Immature natural killer cell (primary cell): ENCODE measurements around the gene RAB44. TPM values are rescaled to one million over a fixed set of nuclear protein-coding genes. Genes with fewer than 3 reads are reported as not detected.
A peak's percentile ranks its signal among the peaks of the same experiment; 100 is the strongest.

ENCODE experiments used
- DNase-seq, 3 donors: peaks; one replicate each; pipeline ENCODE4 v3.0.0; 2022; ENCODE audit warnings: mixed read lengths in 1 of 3
- H3K27ac Mint-ChIP-seq, 6 donors: one replicate each; pipeline ENCODE4 v1.8.0; 2020; ENCODE audit warnings: mixed read lengths in 6 of 6, mild to moderate bottlenecking in 5 of 6, inconsistent platforms in 4 of 6, moderate library complexity in 3 of 6
- H3K27me3 Mint-ChIP-seq, 3 donors: one replicate each; pipeline ENCODE4 v1.8.0; 2020 to 2021; ENCODE audit warnings: low read depth in 3 of 3, mild to moderate bottlenecking in 3 of 3, mixed read lengths in 3 of 3, moderate library complexity in 3 of 3, inconsistent platforms in 1 of 3
- H3K36me3 Mint-ChIP-seq, 3 donors: one replicate each; pipeline ENCODE4 v1.8.0; 2020; ENCODE audit warnings: mixed read lengths in 3 of 3, inconsistent platforms in 2 of 3, mild to moderate bottlenecking in 2 of 3
- H3K4me1 Mint-ChIP-seq, 2 donors: one replicate each; pipeline ENCODE4 v1.8.0; 2020; ENCODE audit warnings: inconsistent platforms in 2 of 2, mild to moderate bottlenecking in 2 of 2, mixed read lengths in 2 of 2, moderate library complexity in 1 of 2
- H3K4me3 Mint-ChIP-seq, 5 donors: one replicate each; pipeline ENCODE4 v1.8.0; 2020; ENCODE audit warnings: mild to moderate bottlenecking in 5 of 5, mixed read lengths in 5 of 5, inconsistent platforms in 3 of 5, moderate library complexity in 3 of 5
- H3K9me3 Mint-ChIP-seq, 6 donors: one replicate each; pipeline ENCODE4 v1.8.0; 2020; ENCODE audit warnings: mild to moderate bottlenecking in 6 of 6, mixed read lengths in 6 of 6, inconsistent platforms in 4 of 6, moderate library complexity in 3 of 6
- polyA plus RNA-seq, 3 donors: library from polyadenylated mRNA; unstranded; fragments of 300-500 nt; fragmentation: Illumina TruSeq; gene quantifications; one replicate each; pipeline ENCODE4 v1.2.3, GENCODE V29; 2021

RAB44 gene
- polyA plus RNA-seq, 3 donors from 2014 or later, result not detected

GRCh38 chr6:36743538-36744303, 46.1 kb downstream of the RAB44 start:
- Mint-ChIP-seq H3K9me3 (no peaks in the 10 kb centered on the region), H3K27ac (no peak overlapping the region), H3K36me3 (peaks cover 0 to 5% (median 0%) of the 10 kb centered on the region in 3 donors), H3K4me3 (no peak overlapping the region), H3K27me3 (peaks cover 0 to 3% (median 2%) of the 10 kb centered on the region in 3 donors), H3K4me1 (no peaks in the 10 kb centered on the region)
- DNase-seq, result no peak

- Mint-ChIP-seq H3K27me3 (peaks cover 0 to 3% (median 2%) of the 10 kb centered on the region in 3 donors), H3K4me3 (no peak overlapping the region), H3K36me3 (peaks cover 0 to 5% (median 0%) of the 10 kb centered on the region in 3 donors), H3K9me3 (peaks cover 0 to 2% (median 0%) of the 10 kb centered on the region in 6 donors), H3K4me1 (no peaks in the 10 kb centered on the region), H3K27ac (no peak overlapping the region)
- no peak for DNase-seq
These were observed 46.7 kb downstream of the RAB44 start for GRCh38 chr6:36744304-36744673.

DNA sequence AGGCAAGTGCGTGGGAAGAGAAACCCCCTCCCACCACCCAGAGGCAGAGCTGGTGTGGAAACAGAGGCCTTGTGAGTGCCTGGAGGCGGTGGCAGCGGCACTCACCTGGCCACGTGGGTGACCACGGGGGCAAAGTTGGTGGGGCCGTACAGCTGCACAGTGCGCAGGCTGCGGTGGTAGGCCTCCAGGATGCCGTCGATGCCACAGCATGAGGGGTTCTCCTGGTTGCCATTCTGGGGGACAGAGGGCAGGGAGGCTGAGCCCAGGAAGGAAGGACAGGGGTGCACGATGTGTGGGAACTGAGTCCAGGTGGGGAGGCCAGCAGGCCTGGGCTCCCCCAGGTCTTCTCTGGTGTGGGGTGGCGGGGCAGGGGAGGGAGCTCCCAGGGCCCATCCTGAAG, 47.7 kb downstream of the RAB44 start:
- Mint-ChIP-seq H3K36me3 (peaks cover 0 to 5% (median 0%) of the 10 kb centered on the region in 3 donors), H3K9me3 (peaks cover 0 to 5% (median 0%) of the 10 kb centered on the region in 6 donors), H3K4me3 (no peak overlapping the region), H3K27ac (no peak overlapping the region), H3K4me1 (no peaks in the 10 kb centered on the region), H3K27me3 (peaks cover 0 to 3% (median 2%) of the 10 kb centered on the region in 3 donors)
- no peak for DNase-seq

DNA sequence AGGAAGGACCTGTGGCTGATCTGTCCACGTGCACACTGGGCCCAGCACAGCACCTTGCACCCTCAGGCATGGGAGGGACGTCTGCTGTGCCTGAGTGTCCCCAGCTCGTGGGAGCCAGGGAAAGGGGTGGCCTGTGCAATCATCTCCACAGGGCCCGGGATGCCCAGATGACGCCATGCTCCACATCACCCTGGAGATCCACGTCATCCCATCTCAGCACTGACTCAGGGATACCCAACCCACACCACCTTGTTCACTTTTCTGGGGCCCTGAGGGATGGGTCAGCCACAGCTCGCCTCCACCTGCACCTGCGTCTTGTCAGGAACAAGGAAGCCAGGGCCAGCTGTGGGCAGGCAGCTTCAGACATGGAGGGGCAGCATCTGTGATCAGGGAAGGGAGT, 48.2 kb downstream of the RAB44 start:
- Mint-ChIP-seq H3K4me1 (no peaks in the 10 kb centered on the region), H3K36me3 (peaks cover 0 to 5% (median 0%) of the 10 kb centered on the region in 3 donors), H3K27ac (no peak overlapping the region), H3K4me3 (no peak overlapping the region), H3K27me3 (peaks cover 0 to 3% (median 2%) of the 10 kb centered on the region in 3 donors), H3K9me3 (peaks cover 0 to 5% (median 0%) of the 10 kb centered on the region in 6 donors)
- DNase-seq, result no peak

DNA sequence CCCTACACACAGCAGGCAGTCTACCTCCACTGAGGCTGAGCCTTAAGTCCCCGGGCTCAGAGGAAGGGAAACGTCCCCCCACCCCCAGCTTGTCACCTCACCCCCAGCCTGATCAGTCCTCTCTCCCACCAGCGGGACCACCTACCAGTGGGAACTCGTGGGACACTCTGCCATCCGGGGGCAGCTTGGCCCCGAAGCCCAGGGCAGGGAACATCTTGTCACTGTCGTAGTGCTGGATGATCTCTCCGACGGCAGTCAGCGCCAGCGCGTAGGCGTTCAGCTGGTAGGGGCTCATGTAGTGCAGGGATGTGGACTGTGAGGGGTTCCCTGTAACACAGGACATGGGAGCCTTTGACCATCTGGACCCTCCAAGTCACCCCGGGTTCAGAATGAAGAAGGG, 48.6 kb downstream of the RAB44 start:
- no peak overlapping the region for H3K27ac Mint-ChIP-seq
- peaks cover 0 to 5% (median 0%) of the 10 kb centered on the region in 3 donors for H3K36me3 Mint-ChIP-seq
- H3K9me3 Mint-ChIP-seq, result peaks cover 0 to 5% (median 0%) of the 10 kb centered on the region in 6 donors

GRCh38 chr6:36749829-36750489, 52.3 kb downstream of the RAB44 start:
- no peak overlapping the region for H3K4me3 Mint-ChIP-seq
- H3K4me1 Mint-ChIP-seq, result peaks cover 8 to 10% of the 10 kb centered on the region in 2 donors
- no peak overlapping the region for H3K27ac Mint-ChIP-seq
- H3K9me3 Mint-ChIP-seq, result peaks cover 0 to 5% (median 0%) of the 10 kb centered on the region in 6 donors
- H3K36me3 Mint-ChIP-seq, result peaks cover 0 to 5% (median 0%) of the 10 kb centered on the region in 3 donors
- no peak for DNase-seq
- peaks cover 0 to 5% (median 0%) of the 10 kb centered on the region in 3 donors for H3K27me3 Mint-ChIP-seq

More for the DNA sequence above, 48.6 kb downstream of the RAB44 start:
- no peaks in the 10 kb centered on the region for H3K4me1 Mint-ChIP-seq
- DNase-seq, result no peak
- H3K4me3 Mint-ChIP-seq, result no peak overlapping the region
- H3K27me3 Mint-ChIP-seq, result peaks cover 0 to 4% (median 0%) of the 10 kb centered on the region in 3 donors

- no peak for DNase-seq
- Mint-ChIP-seq H3K4me1 (peaks cover 19 to 22% of the 10 kb centered on the region in 2 donors), H3K27ac (no peak overlapping the region), H3K27me3 (peaks cover 0 to 5% (median 3%) of the 10 kb centered on the region in 3 donors), H3K9me3 (peaks cover 0 to 5% (median 0%) of the 10 kb centered on the region in 6 donors), H3K36me3 (peaks cover 0 to 5% (median 0%) of the 10 kb centered on the region in 3 donors), H3K4me3 (no peak overlapping the region)
These were observed 53.5 kb downstream of the RAB44 start for GRCh38 chr6:36751091-36751490.

GRCh38 chr6:36751833-36752186, 54.2 kb downstream of the RAB44 start:
- H3K36me3 Mint-ChIP-seq, result peaks cover 0 to 5% (median 0%) of the 10 kb centered on the region in 3 donors
- peaks cover 26 to 29% of the 10 kb centered on the region in 2 donors for H3K4me1 Mint-ChIP-seq
- H3K4me3 Mint-ChIP-seq, result no peak overlapping the region
- H3K27ac Mint-ChIP-seq, result peak overlapping the region in 1 of 6 donors; percentile 26
- no peak for DNase-seq
- peaks cover 0 to 3% (median 3%) of the 10 kb centered on the region in 3 donors for H3K27me3 Mint-ChIP-seq
- H3K9me3 Mint-ChIP-seq, result peaks cover 0 to 5% (median 0%) of the 10 kb centered on the region in 6 donors

GRCh38 chr6:36752187-36752885, 54.7 kb downstream of the RAB44 start:
- H3K36me3 Mint-ChIP-seq, result peaks cover 0 to 5% (median 0%) of the 10 kb centered on the region in 3 donors
- H3K27me3 Mint-ChIP-seq, result peaks cover 0 to 3% (median 3%) of the 10 kb centered on the region in 3 donors
- H3K4me1 Mint-ChIP-seq, result peaks cover 31 to 34% of the 10 kb centered on the region in 2 donors
- no peak for DNase-seq
- H3K9me3 Mint-ChIP-seq, result peaks cover 0 to 5% (median 0%) of the 10 kb centered on the region in 6 donors
- peak overlapping the region in 3 of 6 donors; percentile 37 to 53 (median 46) for H3K27ac Mint-ChIP-seq
- H3K4me3 Mint-ChIP-seq, result no peak overlapping the region

- Mint-ChIP-seq H3K4me3 (no peak overlapping the region), H3K4me1 (peaks cover 33 to 38% of the 10 kb centered on the region in 2 donors), H3K9me3 (peaks cover 0 to 5% (median 0%) of the 10 kb centered on the region in 6 donors), H3K27me3 (peaks cover 0 to 3% (median 3%) of the 10 kb centered on the region in 3 donors), H3K27ac (peak overlapping the region in 1 of 6 donors; percentile 69), H3K36me3 (peaks cover 0 to 5% (median 0%) of the 10 kb centered on the region in 3 donors)
- no peak for DNase-seq
These were observed 55.4 kb downstream of the RAB44 start for GRCh38 chr6:36752886-36753506.

DNA sequence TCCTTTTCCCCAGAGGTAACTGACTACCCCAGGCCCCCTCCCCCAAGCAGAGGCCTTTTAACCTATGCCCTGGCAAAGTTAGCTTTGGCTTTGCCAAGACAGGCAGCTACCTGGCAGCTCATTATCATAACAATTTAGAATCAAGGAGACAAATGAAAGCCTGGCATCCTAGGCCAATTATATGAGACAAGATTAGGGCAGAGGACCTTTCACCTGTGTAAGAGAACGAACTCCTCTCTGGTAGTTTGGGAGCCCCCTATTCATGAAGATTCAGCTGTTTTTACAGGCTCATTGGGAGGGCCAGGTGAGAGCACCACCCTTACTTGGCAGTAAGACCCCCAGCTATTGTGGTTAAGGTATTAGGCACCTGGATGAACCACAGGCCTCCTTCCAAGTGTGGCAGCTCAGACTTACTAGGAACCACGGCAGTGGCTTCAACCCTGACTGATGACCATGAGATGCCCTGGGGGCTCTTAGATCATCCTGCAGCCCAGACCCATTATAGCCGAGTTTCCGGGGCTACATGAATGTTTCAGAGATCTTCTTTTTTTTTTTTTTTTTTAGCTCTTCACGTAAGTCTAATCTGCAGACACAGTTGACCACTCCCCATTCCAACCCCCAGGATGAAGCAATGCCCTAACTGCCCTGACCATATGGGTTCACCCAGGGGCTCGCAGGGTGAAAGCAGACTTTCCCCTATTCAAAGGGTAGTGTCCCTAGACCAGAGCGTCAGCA, 56.2 kb downstream of the RAB44 start:
- no peak overlapping the region for H3K4me3 Mint-ChIP-seq
- peaks cover 33 to 38% of the 10 kb centered on the region in 2 donors for H3K4me1 Mint-ChIP-seq

GRCh38 chr6:36754582-36755434, 57.2 kb downstream of the RAB44 start:
- Mint-ChIP-seq H3K9me3 (peaks cover 0 to 5% (median 0%) of the 10 kb centered on the region in 6 donors), H3K4me3 (peak overlapping the region in 4 of 5 donors; percentile 60 to 81 (median 62)), H3K36me3 (no peaks in the 10 kb centered on the region), H3K27ac (peak overlapping the region; percentile 73 to 97 (median 88)), H3K27me3 (peaks cover 2 to 3% (median 3%) of the 10 kb centered on the region in 3 donors), H3K4me1 (peaks cover 33 to 39% of the 10 kb centered on the region in 2 donors)
- DNase-seq, result no peak

More for the DNA sequence above, 56.2 kb downstream of the RAB44 start:
- Mint-ChIP-seq H3K27ac (peak overlapping the region in 4 of 6 donors; percentile 26 to 73 (median 32)), H3K9me3 (peaks cover 0 to 5% (median 0%) of the 10 kb centered on the region in 6 donors), H3K27me3 (peaks cover 0 to 3% (median 3%) of the 10 kb centered on the region in 3 donors), H3K36me3 (no peaks in the 10 kb centered on the region)
- no peak for DNase-seq
